Mesothelial cell of epicardium (in vitro differentiated cells): Measurements from ENCODE around the gene MIA3. TPM values are rescaled to one million over a fixed set of nuclear protein-coding genes. Genes with fewer than 3 reads are reported as not detected.
A peak's percentile ranks its signal among the peaks of the same experiment; 100 is the strongest.

ENCODE experiments used
- DNase-seq, 2 experiments: peaks; one replicate each; pipeline ENCODE4 v3.0.0; 2021; ENCODE audit warnings: low spot score in 2 of 2; ENCODE audit not compliant: unreplicated experiment in 2 of 2
- H3K27ac Mint-ChIP-seq: 2 replicates; pipeline ENCODE4 v1.8.0; 2021; ENCODE audit warnings: mixed read lengths
- H3K27me3 Mint-ChIP-seq: 2 replicates; pipeline ENCODE4 v1.8.0; 2021; ENCODE audit warnings: low read depth, mixed read lengths
- H3K36me3 Mint-ChIP-seq: 2 replicates; pipeline ENCODE4 v1.8.0; 2021; ENCODE audit warnings: mixed read lengths
- H3K4me1 Mint-ChIP-seq: 2 replicates; pipeline ENCODE4 v1.8.0; 2021; ENCODE audit warnings: mixed read lengths
- H3K4me3 Mint-ChIP-seq: 2 replicates; pipeline ENCODE4 v1.8.0; 2021; ENCODE audit warnings: mild to moderate bottlenecking, moderate library complexity, mixed read lengths
- H3K9me3 Mint-ChIP-seq: 2 replicates; pipeline ENCODE4 v1.8.0; 2021; ENCODE audit warnings: mixed read lengths
- CTCF ChIP-seq: fragments of 200-600 bp; sonication (generic); IDR thresholded peaks from one replicate; pipeline ENCODE4 v1.5.0; 2021; ENCODE audit warnings: antibody characterized with exemption; ENCODE audit not compliant: unreplicated experiment
- total RNA-seq: library from RNA; stranded (reverse); gene quantifications from 3 replicates; pipeline ENCODE4 v1.2.1, GENCODE V29; 2021

Gene MIA3, protein sequence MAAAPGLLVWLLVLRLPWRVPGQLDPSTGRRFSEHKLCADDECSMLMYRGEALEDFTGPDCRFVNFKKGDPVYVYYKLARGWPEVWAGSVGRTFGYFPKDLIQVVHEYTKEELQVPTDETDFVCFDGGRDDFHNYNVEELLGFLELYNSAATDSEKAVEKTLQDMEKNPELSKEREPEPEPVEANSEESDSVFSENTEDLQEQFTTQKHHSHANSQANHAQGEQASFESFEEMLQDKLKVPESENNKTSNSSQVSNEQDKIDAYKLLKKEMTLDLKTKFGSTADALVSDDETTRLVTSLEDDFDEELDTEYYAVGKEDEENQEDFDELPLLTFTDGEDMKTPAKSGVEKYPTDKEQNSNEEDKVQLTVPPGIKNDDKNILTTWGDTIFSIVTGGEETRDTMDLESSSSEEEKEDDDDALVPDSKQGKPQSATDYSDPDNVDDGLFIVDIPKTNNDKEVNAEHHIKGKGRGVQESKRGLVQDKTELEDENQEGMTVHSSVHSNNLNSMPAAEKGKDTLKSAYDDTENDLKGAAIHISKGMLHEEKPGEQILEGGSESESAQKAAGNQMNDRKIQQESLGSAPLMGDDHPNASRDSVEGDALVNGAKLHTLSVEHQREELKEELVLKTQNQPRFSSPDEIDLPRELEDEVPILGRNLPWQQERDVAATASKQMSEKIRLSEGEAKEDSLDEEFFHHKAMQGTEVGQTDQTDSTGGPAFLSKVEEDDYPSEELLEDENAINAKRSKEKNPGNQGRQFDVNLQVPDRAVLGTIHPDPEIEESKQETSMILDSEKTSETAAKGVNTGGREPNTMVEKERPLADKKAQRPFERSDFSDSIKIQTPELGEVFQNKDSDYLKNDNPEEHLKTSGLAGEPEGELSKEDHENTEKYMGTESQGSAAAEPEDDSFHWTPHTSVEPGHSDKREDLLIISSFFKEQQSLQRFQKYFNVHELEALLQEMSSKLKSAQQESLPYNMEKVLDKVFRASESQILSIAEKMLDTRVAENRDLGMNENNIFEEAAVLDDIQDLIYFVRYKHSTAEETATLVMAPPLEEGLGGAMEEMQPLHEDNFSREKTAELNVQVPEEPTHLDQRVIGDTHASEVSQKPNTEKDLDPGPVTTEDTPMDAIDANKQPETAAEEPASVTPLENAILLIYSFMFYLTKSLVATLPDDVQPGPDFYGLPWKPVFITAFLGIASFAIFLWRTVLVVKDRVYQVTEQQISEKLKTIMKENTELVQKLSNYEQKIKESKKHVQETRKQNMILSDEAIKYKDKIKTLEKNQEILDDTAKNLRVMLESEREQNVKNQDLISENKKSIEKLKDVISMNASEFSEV (N-terminal part only)
- total RNA-seq, result 70.0 to 74.3 TPM (median 72.9 TPM) in 3 replicates

DNA sequence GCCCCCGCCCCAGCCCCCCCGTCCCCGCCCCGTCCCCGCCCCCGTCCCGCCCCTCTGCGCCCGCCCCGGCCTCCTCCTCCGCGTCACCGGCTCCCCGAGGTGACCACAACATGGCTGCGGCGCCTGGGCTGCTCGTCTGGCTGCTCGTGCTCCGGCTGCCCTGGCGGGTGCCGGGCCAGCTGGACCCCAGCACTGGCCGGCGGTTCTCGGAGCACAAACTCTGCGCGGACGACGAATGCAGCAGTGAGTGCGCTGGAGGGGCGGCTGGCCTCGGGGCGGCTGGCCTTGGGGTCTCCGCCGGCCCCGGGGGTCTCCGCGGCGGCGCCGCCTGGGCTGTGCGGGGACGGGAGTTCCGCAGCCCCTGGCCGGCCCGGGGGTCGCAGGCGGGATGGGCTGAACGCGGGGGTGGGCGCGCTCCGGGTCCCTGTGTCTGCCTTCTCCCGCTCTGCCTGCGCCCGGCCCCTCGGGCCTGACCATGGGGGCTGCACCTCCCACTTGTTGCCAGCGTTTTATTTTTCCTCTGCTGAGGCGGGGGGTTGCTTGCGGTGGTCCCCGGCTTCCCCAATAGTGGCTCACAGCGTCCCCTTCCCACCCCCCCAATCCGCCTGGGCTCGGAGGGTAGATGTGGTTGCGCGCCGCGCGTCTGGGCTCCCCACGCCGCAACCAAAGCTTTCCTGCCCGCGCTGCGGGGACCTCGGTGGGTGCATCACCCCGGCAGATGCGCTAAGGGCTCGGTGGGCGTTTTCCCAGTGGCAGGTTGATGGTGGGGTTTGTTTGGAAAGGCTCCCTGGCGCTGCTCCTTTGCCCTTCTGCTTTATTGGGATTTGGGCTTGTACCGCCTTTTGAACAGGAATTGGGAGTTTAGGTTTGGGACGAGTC is at the start of gene MIA3:
Gene MIA3, plus strand, starts transcription at position 97 of the 879 bp plus-strand sequence. Its CDS starts 14 bp downstream, at position 111.
- Mint-ChIP-seq H3K9me3 (no peaks in the 10 kb centered on the region), H3K4me1 (peaks cover 28% of the 10 kb centered on the region), H3K27me3 (peaks cover 20% of the 10 kb centered on the region), H3K36me3 (peaks cover 9% of the 10 kb centered on the region), H3K4me3 (peak within 1 kb of the TSS; percentile 88), H3K27ac (peak within 1 kb of the TSS; percentile 80)
- DNase-seq, result peak; percentile 67 to 74
- TF ChIP-seq CTCF, result no peak

DNA sequence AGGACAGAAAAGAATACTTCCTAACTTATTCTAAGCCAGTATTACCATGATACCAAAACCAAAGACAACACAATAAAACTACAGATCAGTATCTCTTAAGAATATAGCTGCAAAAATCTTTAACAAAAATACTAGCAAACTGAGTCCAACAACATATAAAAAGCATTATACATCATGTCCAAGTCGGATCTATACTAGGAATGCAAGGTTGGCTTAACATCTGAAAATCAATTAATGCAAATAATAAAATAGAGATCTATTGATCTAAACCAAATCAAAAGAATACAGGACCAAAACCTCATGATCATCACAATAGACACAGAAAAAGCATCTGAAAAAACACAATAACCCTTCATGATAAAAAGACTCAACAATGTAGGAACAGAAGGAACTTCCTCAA is 47.1 kb upstream of the MIA3 start:
- Mint-ChIP-seq H3K4me3 (no peak overlapping the region), H3K27ac (no peak overlapping the region), H3K36me3 (peaks cover 74% of the 10 kb centered on the region), H3K4me1 (no peaks in the 10 kb centered on the region), H3K27me3 (no peaks in the 10 kb centered on the region), H3K9me3 (peaks cover 13% of the 10 kb centered on the region)
- no peak for TF ChIP-seq CTCF
- DNase-seq, result no peak

GRCh38 chr1:222579316-222579715 is 38.6 kb upstream of the MIA3 start:
- Mint-ChIP-seq H3K27me3 (no peaks in the 10 kb centered on the region), H3K36me3 (peaks cover 53% of the 10 kb centered on the region), H3K4me1 (peaks cover 6% of the 10 kb centered on the region), H3K9me3 (no peaks in the 10 kb centered on the region), H3K27ac (no peak overlapping the region), H3K4me3 (no peak overlapping the region)
- no peak for TF ChIP-seq CTCF
- DNase-seq, result no peak

DNA sequence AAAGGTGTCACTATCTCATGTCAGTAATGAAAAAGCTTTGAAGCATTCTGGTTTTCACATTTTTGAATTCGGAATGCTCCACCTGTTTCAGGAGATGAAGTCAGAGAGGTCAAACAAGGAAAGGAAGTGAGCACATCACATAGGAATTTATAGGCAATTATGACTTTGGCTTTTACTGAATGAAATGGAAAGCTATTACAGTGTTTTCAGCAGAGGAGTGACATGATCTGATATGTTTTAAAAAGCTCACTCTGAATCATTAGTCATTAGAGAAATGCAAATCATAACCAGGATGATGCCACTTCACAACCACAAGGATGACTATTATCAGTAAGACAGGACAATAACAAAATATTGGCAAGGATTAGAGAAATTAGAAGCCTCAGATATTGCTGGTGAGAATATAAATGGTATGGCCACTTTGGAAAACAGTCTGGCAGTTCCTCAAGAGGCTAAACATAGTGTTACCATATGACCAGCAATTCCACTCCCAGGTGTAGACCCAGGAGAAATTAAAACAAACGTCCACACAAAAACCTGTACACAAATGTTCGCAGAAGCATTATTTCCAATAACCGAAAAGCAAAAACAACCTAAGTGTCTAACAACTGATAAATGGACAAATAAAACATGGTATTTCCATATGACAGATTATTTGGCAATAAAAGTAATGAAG is 35.7 kb upstream of the MIA3 start:
- H3K36me3 Mint-ChIP-seq, result peaks cover 45% of the 10 kb centered on the region
- no peak for TF ChIP-seq CTCF
- H3K9me3 Mint-ChIP-seq, result no peaks in the 10 kb centered on the region
- H3K4me3 Mint-ChIP-seq, result no peak overlapping the region
- H3K4me1 Mint-ChIP-seq, result peaks cover 14% of the 10 kb centered on the region
- no peaks in the 10 kb centered on the region for H3K27me3 Mint-ChIP-seq
- H3K27ac Mint-ChIP-seq, result peak overlapping the region; percentile 68
- no peak for DNase-seq
